ENCODE results near the gene APEX2.
"Not testable (repeated sequence)": the region's sequence is repeated elsewhere in the genome, so short reads cannot be mapped to it uniquely, and the experiment has no call there.

APEX2 gene

DNA sequence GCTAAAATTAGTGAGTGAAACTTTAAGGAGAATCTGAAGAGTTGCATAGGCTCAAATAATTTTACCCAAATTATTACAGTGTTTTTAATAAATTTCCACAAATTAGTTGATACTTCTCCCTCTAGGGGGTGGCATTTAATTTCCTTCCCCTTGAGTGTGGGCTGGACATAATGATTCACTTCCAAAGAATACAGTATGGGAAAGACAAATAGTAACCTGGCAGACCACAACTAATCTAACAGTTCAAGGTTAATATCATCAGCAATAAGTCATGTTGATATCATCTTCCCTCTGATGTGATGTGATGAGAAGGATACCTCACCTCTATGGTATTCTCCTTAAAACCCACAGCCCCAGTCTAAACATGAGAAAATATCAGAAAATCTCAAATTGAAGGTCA is 21.7 kb upstream of the APEX2 start:
- peak; percentile 8 for DNase-seq (ENCODE audit: low read depth)
- H3K4me3 ChIP-seq (ENCODE audit: control insufficient read depth, low read depth, low read length): no peak overlapping the region
- TF ChIP-seq, protein P1, sequence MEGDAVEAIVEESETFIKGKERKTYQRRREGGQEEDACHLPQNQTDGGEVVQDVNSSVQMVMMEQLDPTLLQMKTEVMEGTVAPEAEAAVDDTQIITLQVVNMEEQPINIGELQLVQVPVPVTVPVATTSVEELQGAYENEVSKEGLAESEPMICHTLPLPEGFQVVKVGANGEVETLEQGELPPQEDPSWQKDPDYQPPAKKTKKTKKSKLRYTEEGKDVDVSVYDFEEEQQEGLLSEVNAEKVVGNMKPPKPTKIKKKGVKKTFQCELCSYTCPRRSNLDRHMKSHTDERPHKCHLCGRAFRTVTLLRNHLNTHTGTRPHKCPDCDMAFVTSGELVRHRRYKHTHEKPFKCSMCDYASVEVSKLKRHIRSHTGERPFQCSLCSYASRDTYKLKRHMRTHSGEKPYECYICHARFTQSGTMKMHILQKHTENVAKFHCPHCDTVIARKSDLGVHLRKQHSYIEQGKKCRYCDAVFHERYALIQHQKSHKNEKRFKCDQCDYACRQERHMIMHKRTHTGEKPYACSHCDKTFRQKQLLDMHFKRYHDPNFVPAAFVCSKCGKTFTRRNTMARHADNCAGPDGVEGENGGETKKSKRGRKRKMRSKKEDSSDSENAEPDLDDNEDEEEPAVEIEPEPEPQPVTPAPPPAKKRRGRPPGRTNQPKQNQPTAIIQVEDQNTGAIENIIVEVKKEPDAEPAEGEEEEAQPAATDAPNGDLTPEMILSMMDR (conservative IDR thresholded peaks at IDR 0.05; ENCODE audit: control insufficient read depth, insufficient read depth, low read depth, low read length): no peak

DNA sequence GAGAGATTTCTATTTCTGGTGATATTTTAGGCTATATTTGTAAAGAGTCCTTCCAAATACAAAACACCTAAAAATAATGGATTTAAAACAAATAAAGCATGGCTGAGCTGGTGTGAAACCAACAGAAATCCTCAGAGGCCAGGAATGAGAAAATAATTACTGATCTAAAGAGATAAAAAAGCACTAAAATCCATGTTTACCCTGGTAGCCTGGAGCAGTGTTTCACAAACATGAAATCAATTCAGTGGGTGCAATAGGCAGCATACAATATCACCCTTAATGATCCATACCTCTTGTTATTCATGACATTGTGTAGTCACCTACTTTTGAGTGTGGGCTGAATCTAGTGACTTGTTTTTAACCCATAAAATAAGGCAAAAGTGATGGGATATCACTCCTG is 20.7 kb upstream of the APEX2 start:
- no peak for DNase-seq (ENCODE audit: low read depth)
- H3K4me3 ChIP-seq (ENCODE audit: control insufficient read depth, low read depth, low read length): no peak overlapping the region
- TF ChIP-seq, protein P1 (conservative IDR thresholded peaks at IDR 0.05; ENCODE audit: control insufficient read depth, insufficient read depth, low read depth, low read length): no peak

DNA sequence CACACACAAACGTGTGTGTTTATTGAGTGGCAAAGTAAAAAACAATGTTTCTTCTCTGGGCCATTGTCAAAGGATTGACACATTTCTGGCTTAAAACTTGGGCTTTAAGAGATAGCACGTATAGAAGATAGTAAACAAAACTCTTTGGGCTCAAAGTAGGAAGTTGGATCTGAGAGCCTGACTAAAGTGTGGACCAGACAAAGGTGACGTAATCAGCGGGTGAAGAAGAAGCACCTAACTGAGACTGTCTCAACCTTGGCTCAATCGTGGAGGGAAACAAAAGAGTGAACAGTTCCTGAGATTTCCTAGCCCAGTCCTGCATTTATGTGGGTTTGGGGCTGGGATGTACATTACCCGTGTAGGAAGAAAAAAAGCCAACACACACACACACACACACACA is 19.8 kb upstream of the APEX2 start:
- TF ChIP-seq, protein P1 (conservative IDR thresholded peaks at IDR 0.05; ENCODE audit: control insufficient read depth, insufficient read depth, low read depth, low read length): no peak
- no peak overlapping the region for H3K4me3 ChIP-seq (ENCODE audit: control insufficient read depth, low read depth, low read length)
- no peak for DNase-seq (ENCODE audit: low read depth)

DNA sequence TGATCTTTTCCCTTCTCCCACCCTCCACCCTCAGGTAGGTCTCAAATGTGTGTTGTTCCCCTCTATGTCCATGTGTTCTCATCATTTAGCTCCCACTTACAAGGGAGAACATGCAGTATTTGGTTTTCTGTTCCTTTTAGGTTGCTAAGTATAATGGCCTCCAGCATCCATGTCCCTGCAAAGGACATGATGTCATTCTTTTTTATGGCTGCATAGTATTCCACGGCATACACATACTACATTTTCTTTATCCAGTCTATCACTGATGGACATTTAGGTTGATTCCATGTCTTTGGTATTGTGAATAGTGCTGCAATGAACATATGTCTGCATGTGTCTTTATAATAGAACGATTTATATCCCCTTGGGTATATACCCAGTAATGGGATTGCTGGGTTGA is 16.9 kb upstream of the APEX2 start:
- DNase-seq (ENCODE audit: low read depth): not testable (repeated sequence)

DNA sequence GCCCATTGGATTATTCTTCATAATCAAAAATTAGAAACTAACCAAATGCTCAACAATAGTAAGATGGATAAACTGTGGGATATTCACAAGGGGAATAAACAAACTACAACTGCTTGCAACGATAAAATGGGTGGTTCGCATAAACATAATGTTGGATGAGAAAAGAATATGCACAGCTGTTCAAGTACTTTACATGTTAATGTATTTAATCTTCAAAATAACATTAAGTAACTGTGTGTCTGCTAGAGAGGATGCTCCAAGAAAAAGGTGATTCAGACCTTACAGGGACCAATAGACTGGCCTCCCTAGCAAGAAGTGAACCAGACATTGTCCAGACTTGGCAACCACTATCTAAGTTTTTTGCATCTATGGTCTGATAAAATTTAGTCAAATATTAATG is 8.5 kb upstream of the APEX2 start:
- TF ChIP-seq, protein P1 (conservative IDR thresholded peaks at IDR 0.05; ENCODE audit: control insufficient read depth, insufficient read depth, low read depth, low read length): no peak
- no peak for DNase-seq (ENCODE audit: low read depth)

More for the DNA sequence above, 16.9 kb upstream of the APEX2 start:
- H3K4me3 ChIP-seq (ENCODE audit: control insufficient read depth, low read depth, low read length): not testable (repeated sequence)

DNA sequence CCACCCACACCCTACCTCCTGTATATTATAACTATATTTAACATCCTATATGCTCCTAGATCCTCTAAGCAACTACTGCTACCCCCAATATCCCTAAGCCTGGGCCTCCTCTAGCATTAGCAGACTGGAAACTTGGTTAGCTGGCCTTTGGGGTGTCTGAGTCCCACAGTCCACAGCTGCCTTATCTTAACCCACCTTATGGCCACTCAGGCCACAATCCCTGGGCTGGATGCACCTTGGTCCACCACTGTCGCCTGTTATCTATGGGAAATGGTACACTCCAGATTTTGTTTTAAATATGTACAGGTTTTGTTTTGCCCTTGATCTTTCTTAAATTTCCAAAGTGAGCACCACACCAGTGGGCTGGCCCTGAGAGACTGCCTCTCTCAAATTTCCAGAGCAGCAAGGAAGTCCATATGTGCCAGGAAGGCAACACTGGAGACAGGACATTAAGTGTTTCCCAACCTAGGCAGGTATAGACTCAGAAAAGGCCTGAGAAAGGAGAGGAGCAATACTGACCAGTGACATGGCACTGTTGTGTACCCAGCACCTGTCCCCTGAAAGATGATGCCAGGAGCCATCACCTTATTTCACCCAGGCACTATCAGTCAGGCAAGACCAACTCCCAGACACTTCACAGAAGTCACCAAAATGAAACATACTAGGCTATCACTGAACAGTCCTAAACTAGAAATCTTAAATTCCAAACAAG is 7.1 kb upstream of the APEX2 start:
- no peak for DNase-seq (ENCODE audit: low read depth)
- no peak overlapping the region for H3K4me3 ChIP-seq (ENCODE audit: control insufficient read depth, low read depth, low read length)
- TF ChIP-seq, protein P1 (conservative IDR thresholded peaks at IDR 0.05; ENCODE audit: control insufficient read depth, insufficient read depth, low read depth, low read length): no peak

More for the DNA sequence above, 8.5 kb upstream of the APEX2 start:
- H3K4me3 ChIP-seq (ENCODE audit: control insufficient read depth, low read depth, low read length): no peak overlapping the region

DNA sequence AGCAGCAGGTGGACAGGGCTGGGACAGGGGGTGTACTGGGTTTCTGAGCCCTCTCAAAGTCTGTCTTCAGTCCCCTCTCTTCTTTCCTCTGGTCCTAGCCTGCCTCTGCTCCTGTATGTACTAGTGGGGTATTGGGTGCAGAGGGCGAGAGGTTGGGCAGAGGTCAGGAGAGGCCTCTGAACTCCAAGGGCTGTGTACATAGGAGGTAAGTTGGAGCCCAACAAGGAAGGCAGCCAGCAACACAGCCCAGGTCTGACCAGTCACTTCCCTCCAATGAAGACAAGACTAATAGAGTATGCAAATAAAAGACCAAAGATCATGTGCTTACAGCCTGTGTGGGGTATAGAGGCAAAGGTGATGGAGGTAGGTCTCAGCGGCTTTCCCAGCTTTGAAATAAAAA is 6.1 kb upstream of the APEX2 start, which contains the start of gene PFKFB1:
TSS of gene PFKFB1 (minus strand) at position 90 of the 400 bp plus-strand sequence. CDS start 181 bp downstream, outside the sequence.
- TF ChIP-seq, protein P1 (conservative IDR thresholded peaks at IDR 0.05; ENCODE audit: control insufficient read depth, insufficient read depth, low read depth, low read length): no peak
- H3K4me3 ChIP-seq (ENCODE audit: control insufficient read depth, low read depth, low read length): no peak within 1 kb of the TSS
- no peak for DNase-seq (ENCODE audit: low read depth)

All from fibroblast of mammary gland (primary cell).